Cardiac septum (tissue), 1 donor: ENCODE data around the gene XIRP1. TPM values are rescaled to one million over a fixed set of nuclear protein-coding genes. Genes with fewer than 3 reads are reported as not detected.

Experiments
- DNase-seq: peaks from one replicate; pipeline ENCODE4 v3.0.0-alpha.2; 2020; ENCODE audit warnings: low spot score
- intact Hi-C: fragments of 100-400 bp; cut with DNase I; formaldehyde crosslinking; loops from one replicate; pipeline ENCODE4 v1.14.0; 2022
- total RNA-seq: library from RNA; stranded (reverse); fragmentation: NEBNext Ultra II Directional; extraction: Animal tissue kit (Norgen Biotek cat#: 25700); gene quantifications from one replicate; pipeline ENCODE4 v1.2.1, GENCODE V29; 2021
- donor health status: DM: no; HTN: no; CAD: no.

Gene XIRP1
- total RNA-seq, 1 donor from 2014 or later: 1,123 TPM

GRCh38 chr3:39210078-39210477 lies 17.7 kb upstream of the XIRP1 start:
- intact Hi-C loops: loop anchor here (2.0 kb wide), 1 partner anchor 71 kb away; the partner anchor contains the start of gene CX3CR1
- no peak for DNase-seq

GRCh38 chr3:39209329-39209970 lies 17.1 kb upstream of the XIRP1 start:
- DNase-seq: no peak
- intact Hi-C loops: loop anchor here (2.0 kb wide), 1 partner anchor 79 kb away; no protein-coding TSS in a partner anchor

- intact Hi-C loops: loop anchor here (2.0 kb wide), 1 partner anchor 80 kb away; no protein-coding TSS in a partner anchor
- peak; percentile 84 for DNase-seq
These were observed 16.2 kb upstream of the XIRP1 start for GRCh38 chr3:39208463-39209055.

GRCh38 chr3:39207361-39208186 lies 15.2 kb upstream of the XIRP1 start:
- no peak for DNase-seq
- intact Hi-C loops: loop anchor here (2.0 kb wide), 1 partner anchor 81 kb away; no protein-coding TSS in a partner anchor

- intact Hi-C loops: no loop called here
- no peak for DNase-seq
These were observed 13.6 kb upstream of the XIRP1 start for GRCh38 chr3:39205919-39206516.

GRCh38 chr3:39205131-39205530 lies 12.7 kb upstream of the XIRP1 start:
- DNase-seq: no peak
- intact Hi-C loops: no loop called here

GRCh38 chr3:39203860-39204259 lies 11.5 kb upstream of the XIRP1 start:
- DNase-seq: no peak
- intact Hi-C loops: no loop called here

- intact Hi-C loops: no loop called here
- DNase-seq: no peak
These were observed 11.0 kb upstream of the XIRP1 start for GRCh38 chr3:39203402-39203801.

- intact Hi-C loops: no loop called here
- no peak for DNase-seq
These were observed 9.7 kb upstream of the XIRP1 start for GRCh38 chr3:39202094-39202493.

GRCh38 chr3:39196671-39197356 lies 4.4 kb upstream of the XIRP1 start:
- intact Hi-C loops: no loop called here
- no peak for DNase-seq

- intact Hi-C loops: no loop called here
- DNase-seq: no peak
These were observed 3.6 kb upstream of the XIRP1 start for GRCh38 chr3:39196034-39196433.

GRCh38 chr3:39193391-39193790 lies 996 bp upstream of the XIRP1 start:
- intact Hi-C loops: loop anchor here (5.0 kb wide), 2 partner anchors 69 to 94 kb away; no protein-coding TSS in a partner anchor
- DNase-seq: no peak

- intact Hi-C loops: loop anchor here (5.0 kb wide), 2 partner anchors 71 to 96 kb away; no protein-coding TSS in a partner anchor
- DNase-seq: no peak
These were observed 622 bp downstream of the XIRP1 start for GRCh38 chr3:39191773-39192172.

- intact Hi-C loops: loop anchor here (5.0 kb wide), 2 partner anchors 71 to 96 kb away; no protein-coding TSS in a partner anchor
- DNase-seq: no peak
These were observed 1.3 kb downstream of the XIRP1 start for GRCh38 chr3:39191111-39191510.

GRCh38 chr3:39190281-39191025 lies 1.9 kb downstream of the XIRP1 start:
- intact Hi-C loops: loop anchor here (5.0 kb wide), 2 partner anchors 72 to 97 kb away; no protein-coding TSS in a partner anchor
- DNase-seq: no peak

- intact Hi-C loops: loop anchor here (5.0 kb wide), 3 partner anchors 72 to 97 kb away; partner anchors contain the start of genes GORASP1 and TTC21A
- DNase-seq: no peak
These were observed 2.5 kb downstream of the XIRP1 start for GRCh38 chr3:39189959-39190269.

- no peak for DNase-seq
- intact Hi-C loops: loop anchor here (5.0 kb wide), 1 partner anchor 82 kb away; the partner anchor contains the start of genes GORASP1 and TTC21A
These were observed 3.0 kb downstream of the XIRP1 start for GRCh38 chr3:39189150-39189958.
